HG02943 (cell line): ENCODE data around the gene MID2.
"Not testable (repeated sequence)": the region's sequence is repeated elsewhere in the genome, so short reads cannot be mapped to it uniquely, and the experiment has no call there.

Experiments used
- ATAC-seq: cut with Tn5 transposase; IDR thresholded peaks from one replicate; pipeline ENCODE4 v1.9.1; 2021; ENCODE audit warnings: mild to moderate bottlenecking, low read depth, moderate library complexity; ENCODE audit not compliant: unreplicated experiment

MID2 gene

GRCh38 chrX:107840971-107841370 is 15.3 kb downstream of the MID2 start:
- ATAC-seq: no peak

- ATAC-seq: no peak
These were observed 17.2 kb downstream of the MID2 start for GRCh38 chrX:107842715-107843400.

- no peak for ATAC-seq
These were observed 20.0 kb downstream of the MID2 start for GRCh38 chrX:107845625-107846024.

GRCh38 chrX:107848591-107848990 is 22.9 kb downstream of the MID2 start:
- no peak for ATAC-seq

GRCh38 chrX:107849747-107850421 is 24.2 kb downstream of the MID2 start:
- ATAC-seq: no peak

- ATAC-seq: no peak
These were observed 24.7 kb downstream of the MID2 start for GRCh38 chrX:107850422-107850765.

- ATAC-seq: no peak
These were observed 25.5 kb downstream of the MID2 start for GRCh38 chrX:107851215-107851614.

GRCh38 chrX:107851665-107852064 is 26.0 kb downstream of the MID2 start:
- ATAC-seq: not testable (repeated sequence)

- no peak for ATAC-seq
These were observed 30.6 kb downstream of the MID2 start for GRCh38 chrX:107856289-107856688.

GRCh38 chrX:107857041-107857440 is 31.4 kb downstream of the MID2 start:
- ATAC-seq: not testable (repeated sequence)

GRCh38 chrX:107857837-107858236 is 32.2 kb downstream of the MID2 start:
- ATAC-seq: no peak

GRCh38 chrX:107861056-107861455 is 35.4 kb downstream of the MID2 start:
- ATAC-seq: no peak

GRCh38 chrX:107871136-107871535 is 45.5 kb downstream of the MID2 start:
- no peak for ATAC-seq

GRCh38 chrX:107878106-107878505 is 52.4 kb downstream of the MID2 start:
- no peak for ATAC-seq

GRCh38 chrX:107880054-107880610 is 54.5 kb downstream of the MID2 start:
- no peak for ATAC-seq

- ATAC-seq: peak; percentile 79
These were observed 68.4 kb downstream of the MID2 start for GRCh38 chrX:107894038-107894437.

- ATAC-seq: no peak
These were observed 77.1 kb downstream of the MID2 start for GRCh38 chrX:107902721-107903120.

- ATAC-seq: no peak
These were observed 79.7 kb downstream of the MID2 start for GRCh38 chrX:107905366-107905765.

- no peak for ATAC-seq
These were observed 98.6 kb downstream of the MID2 start for GRCh38 chrX:107924136-107924746.

GRCh38 chrX:107934262-107934661 is 108.6 kb downstream of the MID2 start:
- ATAC-seq: no peak

GRCh38 chrX:107935200-107935599 is 109.5 kb downstream of the MID2 start:
- no peak for ATAC-seq
